CD4-positive, alpha-beta T cell (primary cell): ENCODE data around the gene CSNK1A1. TPM values are rescaled to one million over a fixed set of nuclear protein-coding genes. Genes with fewer than 3 reads are reported as not detected.

Experiments
- ATAC-seq: fragments of 200-7000 bp; cut with Tn5 transposase; one replicate; pipeline ENCODE4 v1.10.0; 2022; ENCODE audit warnings: mild to moderate bottlenecking; ENCODE audit not compliant: poor library complexity
- CTCF ChIA-PET: fragments of 350-600 bp; sonication (Branson Sonifier 250); formaldehyde crosslinking; loops from one replicate; lab custom pipeline; 2021; ENCODE audit warnings: antibody characterized with exemption, inconsistent platforms; lab: Charles Lee
- POLR2A ChIA-PET: fragments of 350-600 bp; sonication (Branson Sonifier 250); formaldehyde crosslinking; loops from one replicate; lab custom pipeline; 2021; ENCODE audit warnings: antibody characterized with exemption, inconsistent platforms; lab: Charles Lee
- DNase-seq, 14 experiments: peaks; one replicate each; pipeline ENCODE4 v3.0.0-alpha.2; 2013 to 2020; ENCODE audit warnings: mixed read lengths in 2 of 14
- H3K27ac ChIP-seq, 2 donors: one replicate each; pipeline versions ENCODE4 v1.5.1 to v1.7.0; 2013; ENCODE audit warnings: low read length in 2 of 2, low read depth in 1 of 2, mild to moderate bottlenecking in 1 of 2
- H3K27me3 ChIP-seq, 2 experiments: 1 replicate in 1 of 2; 2 replicates in 1 of 2; pipeline versions ENCODE4 v1.6.1 to v1.7.0; 2013; ENCODE audit warnings: low read length in 2 of 2, control low read depth in 1 of 2, mild to moderate bottlenecking in 1 of 2, moderate library complexity in 1 of 2; ENCODE audit not compliant: insufficient read depth in 2 of 2, control insufficient read depth in 1 of 2
- H3K36me3 ChIP-seq: one replicate; pipeline ENCODE4 v1.6.1; 2013; ENCODE audit warnings: low read length, control low read depth; ENCODE audit not compliant: insufficient read depth
- H3K4me1 ChIP-seq: one replicate; pipeline ENCODE4 v1.6.1; 2013; ENCODE audit warnings: low read length, control low read depth; ENCODE audit not compliant: insufficient read depth
- H3K4me3 ChIP-seq: one replicate; pipeline ENCODE4 v1.5.1; 2013; ENCODE audit warnings: mild to moderate bottlenecking, low read length, moderate library complexity
- H3K9me3 ChIP-seq, 2 experiments: 1 replicate in 1 of 2; 2 replicates in 1 of 2; pipeline versions ENCODE4 v1.6.1 to v1.7.0; 2013; ENCODE audit warnings: low read length in 2 of 2, mild to moderate bottlenecking in 2 of 2, control low read depth in 1 of 2, moderate library complexity in 1 of 2; ENCODE audit not compliant: control insufficient read depth in 1 of 2, insufficient read depth in 1 of 2
- H3K27ac Mint-ChIP-seq: one replicate; pipeline ENCODE4 v1.8.0; 2020; ENCODE audit warnings: mixed read lengths
- H3K27me3 Mint-ChIP-seq: one replicate; pipeline ENCODE4 v1.8.0; 2021; ENCODE audit warnings: mixed read lengths
- H3K36me3 Mint-ChIP-seq: one replicate; pipeline ENCODE4 v1.8.0; 2021; ENCODE audit warnings: low read depth, mixed read lengths
- H3K4me1 Mint-ChIP-seq: one replicate; pipeline ENCODE4 v1.8.0; 2021; ENCODE audit warnings: low read depth, mixed read lengths
- H3K4me3 Mint-ChIP-seq: one replicate; pipeline ENCODE4 v1.8.0; 2020; ENCODE audit warnings: mild to moderate bottlenecking, mixed read lengths
- H3K9me3 Mint-ChIP-seq: one replicate; pipeline ENCODE4 v1.8.0; 2020; ENCODE audit warnings: mixed read lengths
- intact Hi-C, 2 experiments: fragments of 100-400 bp; cut with DNase I in 1 of 2; cut with micrococcal nuclease in 1 of 2; formaldehyde crosslinking; loops; one replicate each; pipeline versions ENCODE4 v1.15.1 to v1.9.0; 2023 to 2025; cut with DNase I, micrococcal nuclease
- total RNA-seq, 174 experiments: library from RNA in 2 of 174; stranded (reverse) in 2 of 174; gene quantifications; one replicate each; pipeline ENCODE4 v1.2.3 and lab custom pipeline; 2021 to 2026
- TF ChIP-seq, protein P1 (sequence below): fragments of 200-600 bp; IDR thresholded peaks from one replicate; pipeline ENCODE4 v1.8.0; 2022; ENCODE audit warnings: antibody characterized with exemption, mild to moderate bottlenecking

CSNK1A1 gene
- total RNA-seq, 2 experiments from 2014 or later = 201 to 217 TPM

DNA sequence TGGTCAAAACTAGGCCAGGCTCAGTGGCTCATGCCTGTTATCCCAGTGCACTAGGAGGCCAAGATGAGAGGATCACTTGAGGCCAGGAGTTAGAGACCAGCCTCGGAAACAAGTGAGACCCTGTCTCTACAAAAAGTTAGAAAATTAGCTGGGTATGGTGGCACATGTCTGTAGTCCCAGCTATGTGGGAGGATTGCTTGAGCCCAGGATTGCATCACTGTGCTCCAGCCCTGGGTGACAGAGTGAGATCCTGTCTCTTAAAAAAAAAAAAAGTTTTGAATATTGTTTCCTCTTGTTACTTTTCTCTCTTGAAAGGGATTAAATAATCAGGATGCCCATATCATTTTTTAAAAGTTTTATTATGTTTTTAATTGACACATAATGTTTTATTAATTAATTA, 37.7 kb upstream of the CSNK1A1 start:
- POLR2A ChIA-PET = no interaction called here
- ATAC-seq (no peak), DNase-seq (no peak)
- Histone ChIP-seq H3K4me3 (no peak overlapping the region), H3K4me1 (no peaks in the 10 kb centered on the region), H3K27me3 (no peaks in the 10 kb centered on the region), H3K36me3 (no peaks in the 10 kb centered on the region), H3K27ac (no peak overlapping the region), H3K9me3 (no peaks in the 10 kb centered on the region)
- no peak overlapping the region for H3K27ac Mint-ChIP-seq
- no peaks in the 10 kb centered on the region for H3K9me3 Mint-ChIP-seq
- H3K4me1 Mint-ChIP-seq = no peaks in the 10 kb centered on the region
- CTCF ChIA-PET = no interaction called here
- H3K36me3 Mint-ChIP-seq = no peaks in the 10 kb centered on the region
- H3K4me3 Mint-ChIP-seq = no peak overlapping the region
- intact Hi-C loops = no loop called here
- TF ChIP-seq, protein P1, sequence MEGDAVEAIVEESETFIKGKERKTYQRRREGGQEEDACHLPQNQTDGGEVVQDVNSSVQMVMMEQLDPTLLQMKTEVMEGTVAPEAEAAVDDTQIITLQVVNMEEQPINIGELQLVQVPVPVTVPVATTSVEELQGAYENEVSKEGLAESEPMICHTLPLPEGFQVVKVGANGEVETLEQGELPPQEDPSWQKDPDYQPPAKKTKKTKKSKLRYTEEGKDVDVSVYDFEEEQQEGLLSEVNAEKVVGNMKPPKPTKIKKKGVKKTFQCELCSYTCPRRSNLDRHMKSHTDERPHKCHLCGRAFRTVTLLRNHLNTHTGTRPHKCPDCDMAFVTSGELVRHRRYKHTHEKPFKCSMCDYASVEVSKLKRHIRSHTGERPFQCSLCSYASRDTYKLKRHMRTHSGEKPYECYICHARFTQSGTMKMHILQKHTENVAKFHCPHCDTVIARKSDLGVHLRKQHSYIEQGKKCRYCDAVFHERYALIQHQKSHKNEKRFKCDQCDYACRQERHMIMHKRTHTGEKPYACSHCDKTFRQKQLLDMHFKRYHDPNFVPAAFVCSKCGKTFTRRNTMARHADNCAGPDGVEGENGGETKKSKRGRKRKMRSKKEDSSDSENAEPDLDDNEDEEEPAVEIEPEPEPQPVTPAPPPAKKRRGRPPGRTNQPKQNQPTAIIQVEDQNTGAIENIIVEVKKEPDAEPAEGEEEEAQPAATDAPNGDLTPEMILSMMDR = no peak
- peaks cover 4% of the 10 kb centered on the region for H3K27me3 Mint-ChIP-seq

DNA sequence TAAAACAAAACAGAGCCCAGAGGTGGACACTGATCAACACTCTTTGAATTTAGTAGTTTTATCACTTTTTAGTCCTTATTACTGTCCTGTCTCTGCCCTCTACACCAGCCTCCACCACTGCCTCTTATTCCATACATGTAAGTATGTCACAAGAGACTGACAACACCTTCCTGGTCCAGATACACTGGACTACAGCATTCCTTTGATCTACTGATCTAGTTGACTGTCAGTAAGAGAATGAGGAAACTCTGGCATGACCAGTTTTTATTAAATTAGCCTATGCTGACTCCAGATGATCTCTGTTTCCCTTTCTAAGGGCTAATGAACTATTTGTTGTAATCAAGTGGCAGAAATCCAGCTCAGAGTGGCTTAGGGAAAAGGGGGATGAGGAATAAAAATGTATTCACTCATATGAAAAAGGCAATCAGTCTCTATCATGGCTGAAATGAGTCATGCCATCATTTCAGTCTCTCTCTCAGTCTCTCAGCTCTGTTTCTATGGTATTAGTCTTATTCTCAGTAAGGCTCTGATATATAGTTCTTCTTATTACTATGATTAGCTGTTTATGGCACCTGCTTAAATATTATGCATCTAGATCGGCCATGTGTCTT, 35.6 kb upstream of the CSNK1A1 start:
- Mint-ChIP-seq H3K9me3 (no peaks in the 10 kb centered on the region), H3K36me3 (no peaks in the 10 kb centered on the region), H3K27ac (no peak overlapping the region), H3K4me3 (no peak overlapping the region), H3K27me3 (no peaks in the 10 kb centered on the region), H3K4me1 (peaks cover 5% of the 10 kb centered on the region)
- no peak overlapping the region for H3K27ac ChIP-seq
- intact Hi-C loops = no loop called here
- CTCF ChIA-PET = no interaction called here
- H3K4me3 ChIP-seq = no peak overlapping the region
- peaks cover 1% of the 10 kb centered on the region for H3K4me1 ChIP-seq
- ATAC-seq = no peak
- DNase-seq = no peak
- POLR2A ChIA-PET = no interaction called here
- H3K36me3 ChIP-seq = no peaks in the 10 kb centered on the region
- TF ChIP-seq, protein P1 = no peak
- H3K27me3 ChIP-seq = no peaks in the 10 kb centered on the region
- H3K9me3 ChIP-seq = no peaks in the 10 kb centered on the region

DNA sequence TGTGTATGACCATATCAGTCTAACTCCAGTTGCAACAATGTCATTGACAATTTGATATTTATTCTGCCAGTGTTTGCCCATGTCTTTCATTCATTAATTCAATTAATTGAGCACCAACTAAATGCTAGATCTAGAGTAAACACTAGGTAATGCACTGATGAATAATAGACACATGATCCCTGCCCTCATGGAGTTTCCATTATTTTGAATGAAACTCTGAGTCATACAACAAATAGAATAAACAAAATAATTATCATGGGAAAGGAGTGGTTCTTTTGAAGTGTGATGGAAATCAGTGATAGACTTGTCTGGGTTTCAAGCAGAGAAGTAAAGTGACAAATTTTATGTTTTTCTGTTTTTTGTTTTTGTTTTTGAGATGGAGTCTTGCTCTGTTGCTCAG, 34.7 kb upstream of the CSNK1A1 start:
- no peaks in the 10 kb centered on the region for H3K36me3 ChIP-seq
- no peaks in the 10 kb centered on the region for H3K36me3 Mint-ChIP-seq
- no peak overlapping the region for H3K27ac Mint-ChIP-seq
- H3K9me3 ChIP-seq = no peaks in the 10 kb centered on the region
- intact Hi-C loops = no loop called here
- H3K4me1 Mint-ChIP-seq = peaks cover 11% of the 10 kb centered on the region
- ChIA-PET CTCF (no interaction called here), POLR2A (no interaction called here)
- DNase-seq (no peak), ATAC-seq (no peak)
- no peaks in the 10 kb centered on the region for H3K9me3 Mint-ChIP-seq
- H3K27me3 Mint-ChIP-seq = peaks cover 1% of the 10 kb centered on the region
- no peak overlapping the region for H3K4me3 ChIP-seq
- no peak overlapping the region for H3K27ac ChIP-seq
- peaks cover 2 to 4% of the 10 kb centered on the region in 2 experiments for H3K27me3 ChIP-seq
- TF ChIP-seq, protein P1 = no peak
- H3K4me1 ChIP-seq = peaks cover 9% of the 10 kb centered on the region
- H3K4me3 Mint-ChIP-seq = no peak overlapping the region
